Activated gamma-delta T cell treated with anti-CD3 and anti-CD28 coated beads, Interleukin-2, amount 50 U/mL, for 16 hours (primary cell): Measurements from ENCODE around the gene PAXIP1.
A peak's percentile ranks its signal among the peaks of the same experiment; 100 is the strongest.

Experiments used
- DNase-seq: peaks from one replicate; pipeline ENCODE4 v3.0.0-alpha.2; 2020; ENCODE audit warnings: low read depth

PAXIP1 gene

GRCh38 chr7:154996756-154997155, 6.2 kb downstream of the PAXIP1 start:
- no peak for DNase-seq

DNA sequence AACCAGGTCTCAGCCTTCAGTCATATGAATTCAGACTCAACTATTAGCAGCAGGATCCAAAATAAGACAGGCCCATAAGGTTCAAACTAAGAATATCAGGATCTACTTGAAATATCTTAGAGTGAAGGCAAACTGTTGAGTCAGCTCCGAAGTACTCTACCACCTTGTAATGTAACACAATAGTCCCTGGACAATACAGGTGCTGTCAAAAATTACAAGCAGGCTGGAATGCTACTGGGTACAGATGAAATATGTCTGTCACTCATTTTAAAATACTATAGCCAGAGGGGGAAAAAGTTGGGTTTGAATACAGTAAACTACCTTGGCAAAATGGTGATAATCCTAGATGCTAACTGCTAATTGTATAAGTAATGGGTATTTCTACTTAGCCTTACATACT, 6.8 kb downstream of the PAXIP1 start:
- DNase-seq, result no peak

DNA sequence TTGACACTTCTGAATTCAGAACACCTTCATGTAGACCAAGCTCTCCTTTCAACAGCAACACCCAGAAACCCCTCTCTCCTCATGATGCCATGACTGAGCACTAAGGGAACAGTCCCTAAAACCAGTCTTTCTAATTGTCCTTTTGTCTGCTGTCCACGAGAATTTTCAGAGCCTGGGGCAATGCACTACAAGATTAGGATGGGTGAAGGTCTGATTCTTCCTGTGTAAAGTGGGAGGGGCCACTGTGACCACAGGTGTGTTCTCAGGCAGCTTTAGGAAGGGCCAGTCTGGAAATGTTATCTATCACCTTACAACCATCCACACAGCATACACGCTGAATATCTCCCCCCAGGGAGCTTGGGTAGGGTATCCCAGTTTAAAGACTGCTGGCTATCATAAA, 7.9 kb downstream of the PAXIP1 start:
- DNase-seq, result no peak

DNA sequence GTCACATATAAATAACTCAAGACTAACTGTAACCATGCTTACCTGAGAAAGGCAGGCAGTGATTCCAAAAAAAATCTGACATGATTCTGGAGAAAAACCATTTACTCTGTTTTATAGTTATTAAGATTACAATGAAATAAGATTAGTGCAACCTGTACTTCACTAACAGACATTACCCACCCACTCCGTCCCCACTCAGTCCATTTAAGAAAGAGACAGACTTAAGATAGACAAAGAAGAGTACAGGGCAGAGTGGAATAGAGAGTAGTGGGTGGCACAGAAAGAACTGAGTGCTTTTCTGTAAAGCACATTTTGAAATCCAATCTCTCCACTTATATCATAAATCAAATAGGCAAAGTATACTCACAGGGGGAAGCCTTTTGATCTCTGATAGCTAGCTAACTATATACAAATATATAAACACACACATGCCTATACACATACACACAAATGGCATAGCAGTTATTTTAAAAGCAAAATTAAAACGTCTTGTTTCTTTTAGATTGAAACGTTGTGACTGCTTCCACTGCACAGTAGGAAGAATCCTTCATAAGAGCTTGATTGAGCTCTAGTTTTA, 11.9 kb downstream of the PAXIP1 start:
- DNase-seq, result no peak

- no peak for DNase-seq
These were observed 15.4 kb downstream of the PAXIP1 start for GRCh38 chr7:154987571-154987970.

DNA sequence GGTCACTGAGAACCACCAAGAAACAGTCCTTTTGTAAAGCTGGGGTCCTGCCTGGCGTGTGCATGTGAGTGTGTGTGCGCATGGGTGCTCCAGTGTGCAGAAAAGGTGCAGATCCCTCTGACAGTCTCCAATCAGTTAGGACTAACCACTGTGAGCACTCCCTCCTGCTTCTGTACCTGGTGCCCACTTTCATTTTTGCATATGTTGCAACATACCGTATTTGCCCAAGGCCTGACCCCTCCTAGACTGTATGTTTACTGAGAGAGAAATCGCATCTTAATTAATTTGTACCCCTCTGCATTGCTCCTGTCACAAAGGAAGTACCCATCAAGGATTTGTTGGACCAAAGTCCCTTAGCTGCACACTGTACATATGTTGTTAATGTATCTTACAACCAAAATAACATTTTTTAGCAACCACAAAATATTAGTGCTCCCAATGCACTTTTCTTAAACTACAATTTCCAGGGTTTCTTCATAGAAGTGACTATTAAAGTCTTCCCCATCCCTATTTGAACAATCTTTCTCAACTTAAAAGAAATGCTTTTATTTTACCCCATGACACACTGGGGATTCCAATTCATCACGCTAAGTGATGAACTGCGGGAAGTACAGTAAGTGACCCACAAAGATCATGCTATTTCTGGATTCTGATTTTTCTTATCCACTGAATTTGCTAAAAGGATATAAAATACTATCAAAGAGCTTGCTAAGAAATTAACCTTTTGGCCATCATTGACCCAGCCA, 16.6 kb downstream of the PAXIP1 start:
- DNase-seq, result no peak

DNA sequence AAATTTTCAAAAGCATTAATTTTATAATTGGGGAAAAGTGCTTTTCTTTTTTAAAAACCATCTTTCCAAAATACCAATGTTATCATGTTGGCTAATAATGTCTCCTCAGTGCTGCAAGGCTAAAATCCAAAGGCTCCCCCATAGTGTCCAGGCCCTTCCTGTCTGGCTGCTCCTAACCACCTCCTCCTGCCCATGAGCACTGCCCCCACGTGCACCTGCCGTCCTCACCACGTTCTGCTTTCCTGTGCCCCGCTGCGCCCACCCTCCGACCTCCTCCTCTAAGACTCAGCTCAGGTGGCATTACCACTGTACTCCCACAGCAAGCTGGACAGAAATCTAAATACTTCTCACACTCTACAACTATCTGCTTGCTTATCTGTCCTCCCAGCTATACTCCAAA, 17.7 kb downstream of the PAXIP1 start:
- DNase-seq, result no peak

GRCh38 chr7:154984601-154985188, 18.2 kb downstream of the PAXIP1 start:
- no peak for DNase-seq

DNA sequence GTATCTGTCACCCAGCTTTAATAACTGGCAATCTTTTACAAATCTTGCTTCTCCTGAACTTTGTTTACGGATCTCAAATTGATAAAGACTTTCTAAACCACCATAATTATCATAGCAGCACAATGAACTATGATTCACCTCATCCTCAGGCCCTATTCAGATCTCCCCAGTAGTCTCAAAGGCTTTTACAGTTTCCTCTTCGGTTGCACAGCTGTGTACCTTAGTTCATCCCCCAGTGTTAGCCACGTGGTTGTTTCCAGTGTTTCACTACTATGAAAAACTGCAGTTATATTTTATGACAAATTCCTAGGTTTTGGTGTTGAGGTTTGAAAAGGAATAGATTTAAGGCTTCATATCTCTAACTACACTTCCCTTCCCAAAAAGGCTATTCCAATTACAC, 24.9 kb downstream of the PAXIP1 start:
- no peak for DNase-seq

DNA sequence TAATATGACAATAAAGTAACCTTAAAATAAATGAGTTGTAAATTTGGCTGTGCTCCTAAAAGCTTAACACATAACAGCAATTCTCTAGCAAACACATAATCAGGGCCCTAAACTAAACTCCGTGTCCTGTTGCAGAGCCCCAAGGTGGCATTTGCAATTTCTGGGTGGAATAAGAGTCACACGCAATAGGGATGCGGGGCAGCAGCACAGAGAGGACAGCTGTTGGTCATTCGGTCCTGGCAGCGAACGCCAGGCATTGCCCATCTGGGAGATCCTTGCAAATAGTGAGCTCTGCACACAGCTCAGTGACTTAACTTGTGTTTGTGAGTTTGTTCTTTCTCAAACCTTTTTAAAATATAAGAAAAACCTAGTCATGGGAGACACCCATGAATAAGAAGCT, 25.7 kb downstream of the PAXIP1 start:
- DNase-seq, result no peak

- no peak for DNase-seq
These were observed 26.1 kb downstream of the PAXIP1 start for GRCh38 chr7:154976844-154977243.

- no peak for DNase-seq
These were observed 26.9 kb downstream of the PAXIP1 start for GRCh38 chr7:154975984-154976383.

- no peak for DNase-seq
These were observed 29.5 kb downstream of the PAXIP1 start for GRCh38 chr7:154973381-154973780.

DNA sequence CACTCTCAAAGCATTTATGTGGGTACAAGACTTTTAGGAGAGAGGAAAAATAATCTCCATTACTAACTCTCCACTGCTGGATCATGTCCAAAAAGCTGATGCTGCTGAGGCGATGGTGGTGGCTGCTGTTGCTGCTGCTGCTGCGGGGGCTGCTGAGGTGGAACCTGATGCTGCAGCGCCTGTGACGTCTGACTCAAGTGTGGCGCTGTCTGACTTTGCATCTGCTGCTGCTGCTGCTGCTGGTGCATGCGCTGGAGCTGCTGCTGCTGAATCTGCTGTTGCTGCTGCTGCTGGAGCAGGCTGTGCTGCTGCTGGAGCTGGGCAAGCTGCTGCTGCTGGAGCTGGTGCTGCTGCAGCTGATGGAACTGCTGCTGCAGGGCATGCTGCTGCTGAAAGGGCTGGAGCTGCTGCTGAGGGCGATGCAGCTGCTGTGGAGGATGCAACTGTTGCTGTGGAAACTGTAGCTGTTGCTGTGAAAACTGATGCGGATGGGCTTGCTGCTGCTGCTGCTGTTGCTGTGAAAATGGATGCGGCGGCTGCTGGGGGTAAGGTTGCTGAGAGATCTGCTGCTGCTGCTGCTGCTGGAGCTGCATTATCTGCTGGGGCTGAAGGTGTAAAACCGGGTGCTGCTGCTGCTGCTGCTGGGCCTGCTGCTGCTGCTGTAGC, 34.5 kb downstream of the PAXIP1 start:
- no peak for DNase-seq

DNA sequence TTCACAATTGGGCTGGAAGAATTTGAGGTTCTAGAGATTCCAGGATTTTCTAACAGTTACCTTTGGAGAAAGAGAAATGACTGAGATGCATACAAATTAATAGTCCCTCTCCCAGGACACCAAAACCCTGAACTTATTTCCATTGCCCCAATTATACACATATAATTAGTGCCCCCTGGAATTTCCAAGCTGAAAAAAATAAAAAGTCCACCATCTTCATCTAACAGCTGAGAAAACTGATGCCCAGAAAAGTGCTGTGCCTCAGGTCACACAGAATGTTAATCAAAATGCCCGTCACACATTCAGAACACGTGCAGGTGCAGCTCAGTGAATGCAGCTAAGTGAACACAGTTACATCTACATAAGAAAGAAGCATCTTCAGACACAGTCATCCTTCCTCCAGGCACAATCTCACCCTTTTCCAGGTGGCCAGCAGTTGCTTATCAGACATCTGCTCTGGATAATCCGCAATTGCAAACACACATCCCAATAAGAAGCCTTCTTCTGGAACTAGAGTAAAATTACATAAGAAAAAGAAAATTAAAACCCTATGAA, 35.4 kb downstream of the PAXIP1 start:
- DNase-seq, result no peak

- DNase-seq, result no peak
These were observed 37.9 kb downstream of the PAXIP1 start for GRCh38 chr7:154965014-154965413.

- DNase-seq, result no peak
These were observed 42.7 kb downstream of the PAXIP1 start for GRCh38 chr7:154960063-154960790.

GRCh38 chr7:154956427-154956826, 46.5 kb downstream of the PAXIP1 start:
- DNase-seq, result no peak

DNA sequence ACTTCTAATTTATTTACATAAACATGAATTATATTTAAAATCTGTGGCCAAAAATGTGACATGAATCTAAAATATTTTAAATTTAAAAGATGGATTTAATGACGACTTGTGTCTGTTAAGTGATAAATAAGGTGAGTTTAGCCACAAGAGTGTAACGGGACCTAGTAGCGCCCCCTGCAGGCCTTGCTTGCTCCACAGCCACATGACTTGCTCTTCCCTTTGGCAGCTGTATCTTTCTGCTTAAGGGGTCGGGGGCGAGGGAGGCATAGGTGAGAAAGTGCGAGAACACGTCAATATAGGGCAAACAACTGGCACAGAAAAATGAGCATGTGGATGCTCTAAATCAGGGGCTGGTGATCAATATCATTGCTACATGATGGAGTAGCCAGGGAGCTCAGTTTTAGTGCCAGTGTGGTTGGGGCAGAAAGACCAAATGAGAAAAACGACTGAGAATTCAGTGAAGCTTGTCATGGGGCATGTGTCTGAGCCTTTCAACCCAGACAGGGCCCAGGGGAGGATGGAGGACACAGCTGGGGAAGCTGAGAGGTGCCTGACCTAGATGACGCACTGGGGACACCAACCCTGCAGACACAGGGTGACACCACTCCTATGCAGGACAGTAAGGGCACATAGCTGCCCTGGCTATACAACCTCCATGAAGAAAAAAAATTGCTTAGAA, 49.8 kb downstream of the PAXIP1 start:
- peak; percentile 40 for DNase-seq

GRCh38 chr7:154950960-154951359, 52.0 kb downstream of the PAXIP1 start:
- DNase-seq, result no peak

GRCh38 chr7:154947604-154948003, 55.3 kb downstream of the PAXIP1 start:
- DNase-seq, result no peak

- DNase-seq, result no peak
These were observed 56.8 kb downstream of the PAXIP1 start for GRCh38 chr7:154946166-154946565.
